HS-27A (cell line): ENCODE measurements around the gene ADGRG3.
"Not testable (repeated sequence)": the region's sequence is repeated elsewhere in the genome, so short reads cannot be mapped to it uniquely, and the experiment has no call there.

Source experiments
- DNase-seq: peaks from one replicate; pipeline ENCODE4 v3.0.0-alpha.2; 2012; ENCODE audit warnings: low read depth, missing footprints

ADGRG3 gene

DNA sequence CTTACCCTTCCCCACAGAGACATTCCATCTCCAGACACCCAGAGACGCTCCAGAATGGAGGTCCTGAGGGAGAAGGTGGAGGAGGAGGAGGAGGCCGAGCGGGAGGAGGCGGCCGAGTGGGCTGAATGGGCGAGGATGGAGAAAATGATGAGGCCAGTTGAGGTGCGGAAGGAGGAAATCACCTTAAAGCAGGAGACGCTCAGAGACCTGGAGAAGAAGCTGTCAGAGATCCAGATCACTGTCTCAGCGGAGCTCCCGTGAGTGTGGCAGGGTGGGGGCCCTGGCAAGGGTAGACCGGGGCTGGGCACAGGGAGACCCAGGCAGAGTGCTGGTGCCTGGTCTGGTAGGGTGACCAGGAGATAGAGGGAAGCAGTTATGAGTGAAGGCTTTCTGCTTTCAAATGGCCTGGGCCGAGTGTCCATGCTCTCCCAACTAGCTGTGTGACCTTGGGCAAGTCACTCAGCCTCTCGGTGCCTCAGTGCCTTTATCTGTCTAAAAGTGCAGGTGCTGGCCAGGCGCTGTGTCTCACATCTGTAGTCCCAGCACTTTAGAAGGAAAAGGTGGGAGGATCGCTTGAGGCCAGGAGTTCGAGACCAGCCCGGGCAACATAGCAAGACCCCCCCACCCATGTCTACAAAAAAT is 29.9 kb downstream of the ADGRG3 start:
- no peak for DNase-seq

DNA sequence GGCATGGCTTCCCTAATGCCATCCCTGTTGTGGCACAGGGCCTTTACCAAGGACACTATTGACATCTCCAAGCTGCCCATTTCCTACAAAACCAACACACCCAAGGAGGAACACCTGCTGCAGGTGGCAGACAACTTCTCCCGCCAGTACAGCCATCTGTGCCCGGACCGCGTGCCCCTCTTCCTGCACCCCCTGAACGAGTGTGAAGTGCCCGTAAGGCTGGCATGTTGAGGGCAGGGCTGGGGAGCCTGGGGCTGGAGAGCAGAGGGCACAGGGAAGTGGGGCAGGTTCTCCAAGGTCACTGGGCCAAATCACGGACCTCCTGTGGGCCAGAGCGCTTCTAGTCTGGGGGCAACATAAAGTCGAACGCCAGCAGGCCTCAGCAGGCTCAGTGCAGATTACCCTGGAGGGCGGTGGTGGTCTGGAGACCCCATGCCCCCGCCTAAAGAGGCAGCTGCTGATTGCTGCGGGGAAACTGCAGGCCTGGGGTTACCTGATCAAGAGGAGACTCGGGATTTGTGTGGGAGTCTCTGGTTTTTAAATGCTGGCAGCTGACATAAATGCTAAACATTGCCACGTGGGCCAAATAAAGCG is 30.8 kb downstream of the ADGRG3 start:
- DNase-seq: no peak

GRCh38 chr16:57699481-57699880 is 31.4 kb downstream of the ADGRG3 start:
- DNase-seq: no peak

DNA sequence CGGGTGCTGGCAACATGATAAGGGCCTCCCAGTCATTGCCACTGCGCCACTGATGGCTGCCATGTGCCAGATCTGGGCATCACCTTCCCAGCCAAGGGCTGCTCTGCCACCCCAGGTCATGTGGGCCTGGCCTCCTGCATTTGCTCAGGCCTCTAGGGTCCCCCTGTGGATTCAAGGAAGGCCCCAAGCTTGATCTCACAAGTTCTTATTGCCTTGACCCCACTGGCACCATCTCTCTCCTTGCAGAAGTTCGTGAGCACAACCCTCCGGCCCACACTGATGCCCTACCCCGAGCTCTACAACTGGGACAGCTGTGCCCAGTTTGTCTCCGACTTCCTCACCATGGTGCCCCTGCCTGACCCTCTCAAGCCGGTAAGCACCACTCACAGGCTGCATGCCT is 31.8 kb downstream of the ADGRG3 start:
- DNase-seq: no peak

DNA sequence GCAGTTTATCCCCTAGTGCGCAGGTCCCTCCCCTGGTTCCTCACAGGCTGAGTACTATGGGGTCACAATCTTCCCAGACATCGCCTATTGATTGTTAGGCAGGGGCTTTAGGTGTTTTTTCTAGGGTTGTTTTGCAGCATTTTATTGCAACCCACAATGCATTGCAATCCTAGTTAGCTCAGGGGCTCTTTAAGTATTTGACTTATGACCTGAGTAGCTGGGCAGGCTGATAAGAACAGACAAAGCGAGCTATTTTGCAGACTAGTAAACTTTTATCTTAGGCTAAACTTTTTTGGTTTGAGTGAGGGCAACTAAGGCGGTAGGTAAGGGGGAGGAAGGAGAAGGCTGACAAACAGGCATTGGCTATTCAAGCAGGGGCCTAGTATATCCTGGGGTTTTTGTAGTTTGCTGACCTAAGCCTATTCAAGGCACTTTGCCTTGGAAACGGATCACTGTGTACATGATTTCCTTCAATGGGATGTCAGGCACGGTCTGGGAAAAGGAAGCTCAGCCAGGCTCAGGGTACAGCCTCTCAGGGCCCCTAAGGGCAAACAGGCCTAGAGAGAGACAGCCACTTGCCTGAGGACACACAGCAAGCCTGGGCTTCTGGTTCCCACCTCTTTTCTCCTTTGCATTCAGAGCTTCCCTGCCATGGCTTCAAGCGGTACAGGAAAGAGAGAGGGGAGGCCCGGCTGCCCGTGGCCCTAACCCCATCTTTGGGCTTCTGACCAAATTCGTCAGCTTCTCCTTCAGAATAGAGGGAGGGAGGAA is 32.9 kb downstream of the ADGRG3 start:
- no peak for DNase-seq

- DNase-seq: no peak
Observed at GRCh38 chr16:57701759-57702371, 33.8 kb downstream of the ADGRG3 start.

DNA sequence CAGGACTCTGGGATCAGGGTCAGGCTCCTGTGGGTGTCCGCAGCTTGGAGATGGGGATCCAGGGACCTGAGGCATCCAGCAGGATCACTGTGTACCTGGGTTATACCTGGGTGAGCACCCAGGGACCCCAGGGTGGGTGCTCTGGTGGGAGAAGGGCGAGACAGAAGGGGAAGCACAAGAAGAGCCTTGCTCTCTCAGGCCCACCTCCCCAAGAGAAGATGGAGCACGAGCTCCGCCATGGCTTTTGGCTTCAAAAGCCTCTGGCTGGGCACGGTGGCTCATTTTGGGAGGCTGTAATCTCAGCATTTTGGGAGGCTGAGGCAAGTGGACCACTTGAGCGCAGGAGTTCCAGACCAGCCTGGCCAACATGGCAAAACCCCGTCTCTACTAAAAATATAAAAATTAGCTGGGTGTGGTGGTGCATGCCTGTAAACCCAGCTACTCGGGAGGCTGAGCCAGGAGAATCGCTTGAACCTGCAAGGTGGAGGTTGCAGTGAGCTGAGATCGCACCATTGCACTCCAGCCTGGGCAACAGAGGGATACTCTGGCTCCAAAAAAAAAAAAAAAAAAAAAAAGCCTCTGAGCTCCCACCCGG is 35.4 kb downstream of the ADGRG3 start:
- DNase-seq: no peak

DNA sequence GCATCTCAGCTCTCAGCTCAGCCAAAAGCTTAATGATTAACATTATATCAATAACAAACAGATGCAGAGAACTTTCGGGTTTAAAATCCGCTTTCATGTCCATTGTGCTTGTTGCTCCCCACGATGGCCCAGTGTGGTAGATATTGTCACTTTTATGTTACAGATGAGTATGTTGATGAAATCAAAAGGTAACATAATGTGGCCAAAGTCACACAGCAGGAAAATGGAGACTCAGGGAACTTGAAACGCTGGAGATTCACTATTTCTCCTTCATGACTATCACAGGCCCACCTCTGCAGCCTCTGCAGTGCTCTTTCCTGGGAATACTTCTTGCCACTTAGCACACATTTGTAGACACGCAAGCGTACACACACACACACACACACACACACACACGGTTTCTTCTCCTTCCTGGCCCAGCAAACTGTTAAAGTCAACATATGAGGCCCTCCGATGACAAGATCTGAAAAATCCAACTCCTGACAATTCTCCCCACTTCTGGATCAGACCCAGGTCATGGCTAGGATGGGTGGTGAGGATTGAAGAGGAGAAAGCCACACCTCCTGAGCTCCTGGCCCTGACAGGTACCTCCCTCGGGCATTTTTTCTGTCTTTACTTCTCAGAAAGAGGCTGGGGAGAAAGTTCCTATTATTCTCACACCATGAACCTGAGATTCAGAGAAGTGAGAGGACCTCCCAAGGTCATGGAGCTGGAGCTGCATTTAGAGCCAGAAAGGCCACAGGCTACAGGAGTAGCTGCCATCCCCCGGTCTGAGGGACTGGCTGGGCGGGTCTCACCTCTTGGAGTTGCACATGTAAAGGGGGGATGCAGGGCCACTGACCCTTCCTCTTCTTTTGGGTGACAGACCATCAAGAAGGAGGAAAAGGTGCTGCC is 36.2 kb downstream of the ADGRG3 start:
- no peak for DNase-seq

DNA sequence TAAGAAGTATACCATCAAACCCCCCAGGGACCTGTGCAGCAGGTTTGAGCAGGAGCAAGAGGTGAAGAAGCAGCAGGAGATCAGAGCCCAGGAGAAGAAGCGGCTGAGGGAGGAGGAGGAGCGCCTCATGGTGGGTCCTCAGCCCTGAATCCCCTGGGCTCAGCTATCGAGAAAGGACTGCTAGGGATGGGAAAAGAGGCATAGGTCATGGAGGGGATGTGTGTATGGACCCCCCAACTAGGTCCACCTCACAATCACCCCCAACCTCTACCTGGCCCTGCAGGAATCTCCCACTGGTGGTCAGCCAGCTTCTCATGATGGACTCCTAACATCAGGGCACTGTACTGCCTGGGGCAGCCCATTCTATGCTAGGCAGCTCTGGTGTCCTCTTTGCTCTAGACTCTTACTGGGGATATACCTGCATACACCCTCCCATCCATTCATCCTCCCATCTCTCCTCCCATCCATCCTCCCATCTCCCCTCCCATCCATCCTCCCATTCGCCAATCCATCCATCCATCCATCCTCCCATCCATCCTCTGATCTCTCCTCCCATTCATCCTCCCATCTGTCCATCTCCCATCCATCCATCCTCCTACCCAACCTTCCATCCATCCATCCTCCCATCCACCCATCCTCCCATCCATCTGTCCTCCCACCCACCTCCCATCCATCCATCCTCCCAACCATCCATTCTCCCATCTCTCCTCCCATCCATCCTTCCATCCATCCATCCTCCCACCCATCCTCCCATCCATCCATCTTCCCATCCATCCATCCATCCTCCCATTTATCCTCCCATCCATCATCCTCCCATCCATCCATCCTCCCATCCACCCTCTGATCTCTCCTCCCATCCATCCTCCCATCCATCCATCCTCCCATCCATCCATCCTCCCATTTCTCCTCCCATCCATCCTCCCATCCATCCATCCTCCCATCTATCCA is 37.1 kb downstream of the ADGRG3 start:
- no peak for DNase-seq

DNA sequence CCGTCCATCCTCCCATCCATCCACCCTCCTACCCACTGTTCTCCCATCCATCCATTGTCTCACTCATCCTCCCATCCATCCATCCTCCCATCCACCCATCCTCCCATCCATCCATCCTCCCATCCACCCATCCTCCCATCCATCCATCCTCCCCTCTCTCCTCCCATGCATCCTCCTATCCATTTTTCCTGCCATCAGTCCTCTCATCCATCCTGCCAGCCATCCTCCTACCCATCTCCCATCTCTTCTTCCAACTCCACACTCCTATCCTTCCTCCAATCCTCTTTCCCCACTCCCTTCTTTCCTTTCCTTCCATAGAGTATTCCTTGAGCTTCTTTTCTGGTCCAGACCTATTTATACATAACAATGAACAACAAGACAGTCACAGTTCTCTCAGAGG is 38.6 kb downstream of the ADGRG3 start:
- no peak for DNase-seq

DNA sequence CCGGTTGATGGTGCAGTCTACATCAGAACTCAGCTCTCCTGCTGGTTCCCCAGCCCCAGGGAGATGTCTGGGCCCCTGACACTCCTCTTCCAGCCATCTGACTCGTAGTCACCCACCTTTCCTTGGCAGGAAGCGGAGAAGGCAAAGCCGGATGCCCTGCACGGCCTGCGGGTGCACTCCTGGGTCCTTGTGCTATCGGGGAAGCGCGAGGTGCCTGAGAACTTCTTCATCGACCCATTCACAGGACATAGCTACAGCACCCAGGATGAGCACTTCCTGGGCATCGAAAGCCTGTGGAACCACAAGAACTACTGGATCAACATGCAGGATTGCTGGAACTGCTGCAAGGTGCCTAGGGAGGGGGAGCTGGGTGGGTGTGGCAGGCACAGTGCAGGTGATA is 39.2 kb downstream of the ADGRG3 start:
- DNase-seq: no peak

DNA sequence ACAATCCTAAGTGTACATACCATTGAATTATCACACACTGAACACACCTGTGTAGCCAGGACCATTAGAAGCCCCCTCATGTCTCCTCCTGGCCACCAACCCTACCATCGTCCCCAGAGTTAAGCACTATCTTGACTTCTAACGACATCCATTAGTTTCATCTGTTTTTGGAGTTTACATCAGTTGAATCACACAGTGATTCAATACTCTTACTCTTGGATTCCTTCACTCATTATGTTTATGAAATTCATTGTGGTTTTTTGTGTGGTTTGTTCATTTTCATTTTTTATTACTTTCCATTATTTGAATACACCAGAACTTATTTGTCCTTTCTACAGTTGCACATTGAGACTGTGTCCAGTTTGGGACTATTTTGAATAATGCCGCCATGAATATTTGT is 40.1 kb downstream of the ADGRG3 start:
- DNase-seq: no peak

GRCh38 chr16:57709663-57710062 is 41.6 kb downstream of the ADGRG3 start:
- DNase-seq: no peak

- DNase-seq: no peak
Observed at GRCh38 chr16:57711346-57711745, 43.2 kb downstream of the ADGRG3 start.

GRCh38 chr16:57711993-57712392 is 43.9 kb downstream of the ADGRG3 start:
- DNase-seq: no peak

DNA sequence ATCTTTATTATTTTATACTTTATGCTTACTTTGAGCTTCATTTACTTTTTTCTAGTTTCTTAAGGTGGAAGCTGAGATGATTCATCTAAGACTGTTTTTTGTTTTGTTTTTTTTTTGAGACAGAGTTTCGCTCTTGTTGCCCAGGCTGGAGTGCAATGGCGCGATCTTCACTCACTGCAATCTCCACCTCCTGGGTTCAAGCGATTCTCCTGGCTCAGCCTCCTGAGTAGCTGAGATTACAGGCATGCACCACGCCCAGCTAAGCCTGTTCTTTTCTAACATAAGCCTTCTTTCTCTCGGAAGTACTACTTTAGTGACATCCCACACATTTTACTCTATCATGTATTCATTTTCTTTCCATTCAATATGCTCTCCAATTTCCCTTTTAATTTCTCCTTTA is 44.5 kb downstream of the ADGRG3 start:
- DNase-seq: not testable (repeated sequence)

DNA sequence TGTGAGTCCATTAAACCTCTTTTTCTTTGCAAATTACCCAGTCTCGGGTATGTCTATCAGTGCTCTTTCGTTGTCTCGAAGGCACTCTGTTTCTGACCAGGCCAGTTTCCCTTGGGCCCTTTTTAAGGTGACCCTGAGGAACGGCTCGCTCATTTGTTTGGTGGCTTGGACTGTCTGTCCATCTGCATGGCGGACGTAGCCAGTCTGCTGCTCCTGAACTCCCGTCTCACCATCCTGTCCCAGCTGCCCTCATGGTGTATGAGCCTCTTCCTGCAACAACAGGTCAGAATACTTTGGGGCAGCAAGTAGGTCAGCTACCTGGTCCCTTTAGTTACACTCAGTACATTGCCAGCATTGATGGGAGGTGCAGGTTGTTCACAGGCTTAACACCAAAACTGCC is 45.5 kb downstream of the ADGRG3 start:
- DNase-seq: no peak

GRCh38 chr16:57714047-57714446 is 45.9 kb downstream of the ADGRG3 start:
- DNase-seq: no peak

DNA sequence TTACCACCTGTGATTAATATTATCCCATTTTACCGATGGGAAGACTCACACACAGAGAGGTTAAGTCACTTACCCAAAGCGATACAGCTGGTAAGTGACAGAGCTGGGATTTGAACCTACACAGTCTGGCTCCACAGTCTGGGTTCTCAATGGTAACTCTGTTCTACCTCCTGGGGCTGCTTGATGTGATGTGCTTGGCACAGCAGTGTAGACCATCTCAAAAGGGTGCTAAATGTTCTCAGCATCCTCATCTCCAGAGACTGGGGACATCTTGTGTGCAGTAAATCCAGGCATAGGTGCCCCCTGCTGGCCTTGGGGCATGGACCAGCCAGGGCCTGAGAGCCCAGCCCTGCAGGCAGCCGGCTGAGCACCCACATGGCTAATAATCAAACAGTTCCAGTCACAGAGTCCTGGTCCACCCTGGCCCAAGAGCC is 52.1 kb downstream of the ADGRG3 start:
- DNase-seq: no peak
